Endothelial cell of umbilical vein (primary cell): ENCODE measurements around the gene NSMCE1. TPM values are rescaled to one million over a fixed set of nuclear protein-coding genes. Genes with fewer than 3 reads are reported as not detected.
"Not testable (repeated sequence)": the region's sequence is repeated elsewhere in the genome, so short reads cannot be mapped to it uniquely, and the experiment has no call there.

Experiments used
- BruUV-seq: library from RNA; stranded (reverse); fragments of 400-500 nt; replicated peaks from 2 replicates; lab custom pipeline; 2021; lab: Mats Ljungman, UMichigan
- CTCF ChIA-PET: fragments of 300-600, 350-600 bp; sonication (Branson Sonifier 250); formaldehyde crosslinking; loops from one replicate; lab custom pipeline; 2021; ENCODE audit warnings: antibody characterized with exemption, inconsistent platforms; lab: Charles Lee
- POLR2A ChIA-PET: fragments of 300-600, 350-600 bp; sonication (Branson Sonifier 250); formaldehyde crosslinking; loops from one replicate; lab custom pipeline; 2021; ENCODE audit warnings: antibody characterized with exemption, inconsistent platforms; lab: Charles Lee
- DNase-seq: peaks from one replicate; pipeline ENCODE4 v3.0.0-alpha.2; 2011; ENCODE audit warnings: low read depth, low spot score
- FAIRE-seq: peaks from 2 replicates; lab custom pipeline; 2011; peaks lifted over from hg19 to GRCh38; lab: Jason Lieb, UNC
- H2AFZ ChIP-seq: 2 replicates; pipeline ENCODE4 v1.6.0; 2012; ENCODE audit warnings: low read depth, low read length, control low read depth, inconsistent platforms
- H3K27ac ChIP-seq: 2 replicates; pipeline ENCODE4 v1.5.1; 2011; ENCODE audit warnings: low read depth, mild to moderate bottlenecking, control low read depth, low read length, moderate library complexity; ENCODE audit not compliant: insufficient read depth
- H3K27me3 ChIP-seq, 2 experiments: 2 replicates each; pipeline versions ENCODE4 v1.6.0 to v1.6.1; 2011; ENCODE audit warnings: low read length in 2 of 2, mixed read lengths in 1 of 2; ENCODE audit not compliant: control insufficient read depth in 2 of 2, insufficient read depth in 2 of 2
- H3K36me3 ChIP-seq, 2 experiments: 2 replicates in 1 of 2; 3 replicates in 1 of 2; pipeline ENCODE4 v1.5.1; 2011; ENCODE audit warnings: low read length in 2 of 2, mild to moderate bottlenecking in 1 of 2, moderate library complexity in 1 of 2; ENCODE audit not compliant: control insufficient read depth in 2 of 2, insufficient read depth in 2 of 2; ENCODE audit errors: extremely low read depth in 1 of 2
- H3K4me1 ChIP-seq: 3 replicates; pipeline ENCODE4 v1.5.1; 2011; ENCODE audit warnings: mild to moderate bottlenecking, low read length; ENCODE audit not compliant: control insufficient read depth, insufficient read depth; ENCODE audit errors: extremely low read depth
- H3K4me2 ChIP-seq: 2 replicates; pipeline ENCODE4 v1.6.1; 2011; ENCODE audit warnings: low read length, control low read depth, mixed read lengths; ENCODE audit not compliant: insufficient read depth
- H3K4me3 ChIP-seq, 3 experiments: fragments of 200-600 bp in 1 of 3; sonication (generic), shearing (Covaris generic) in 1 of 3; replicated peaks in 1 of 3; 2 replicates each; pipeline ENCODE4 v1.5.1; 2011 to 2016; ENCODE audit warnings: control low read depth in 3 of 3, low read length in 3 of 3, mild to moderate bottlenecking in 2 of 3, inconsistent platforms in 1 of 3, low read depth in 1 of 3, moderate library complexity in 1 of 3; ENCODE audit not compliant: insufficient read depth in 1 of 3
- H3K79me2 ChIP-seq: 2 replicates; pipeline ENCODE4 v1.6.0; 2012; ENCODE audit warnings: low read length, inconsistent platforms; ENCODE audit not compliant: control insufficient read depth, insufficient read depth
- H3K9ac ChIP-seq: replicated peaks from 2 replicates; pipeline ENCODE3; 2011; ENCODE audit warnings: low read length, control low read depth; ENCODE audit not compliant: insufficient read depth; ENCODE audit errors: extremely low read depth
- H3K9me1 ChIP-seq: replicated peaks from 3 replicates; pipeline ENCODE4 v1.6.0; 2011; ENCODE audit warnings: mild to moderate bottlenecking, low read length; ENCODE audit not compliant: control insufficient read depth, insufficient read depth; ENCODE audit errors: extremely low read depth
- H3K9me3 ChIP-seq: replicated peaks from 2 replicates; pipeline ENCODE4 v1.5.1; 2012; ENCODE audit warnings: low read length, inconsistent platforms; ENCODE audit not compliant: control insufficient read depth, insufficient read depth
- H4K20me1 ChIP-seq: replicated peaks from 2 replicates; pipeline ENCODE3; 2011; ENCODE audit warnings: mild to moderate bottlenecking, low read length; ENCODE audit not compliant: control insufficient read depth, insufficient read depth; ENCODE audit errors: extremely low read depth
- EZH2 ChIP-seq: IDR thresholded peaks from 2 replicates; pipeline ENCODE4 v1.6.1; 2012; ENCODE audit warnings: borderline replicate concordance, low read depth, mild to moderate bottlenecking, moderate library complexity, low read length, inconsistent platforms; ENCODE audit not compliant: severe bottlenecking
- FOS ChIP-seq: IDR thresholded peaks from 2 replicates; pipeline ENCODE4 v1.6.1; 2011; ENCODE audit warnings: mild to moderate bottlenecking, low read length, moderate library complexity, borderline replicate concordance; ENCODE audit not compliant: insufficient read depth
- GATA2 ChIP-seq: IDR thresholded peaks from 2 replicates; pipeline ENCODE4 v1.7.0; 2011; ENCODE audit warnings: low read depth, mild to moderate bottlenecking, moderate library complexity, mixed read lengths, low read length; ENCODE audit not compliant: insufficient read length, insufficient read depth
- JUN ChIP-seq: IDR thresholded peaks from 2 replicates; pipeline ENCODE4 v1.6.1; 2011; ENCODE audit warnings: borderline replicate concordance, low read depth; ENCODE audit not compliant: insufficient read length, insufficient read depth
- MYC ChIP-seq: IDR thresholded peaks from one replicate; pipeline ENCODE4 v1.6.1; 2011; ENCODE audit warnings: mild to moderate bottlenecking, low read depth, low read length
- POLR2A ChIP-seq: IDR thresholded peaks from 2 replicates; pipeline ENCODE4 v1.6.1; 2012; ENCODE audit warnings: low read depth, mild to moderate bottlenecking, control low read depth, low read length
- POLR2AphosphoS5 ChIP-seq: IDR thresholded peaks from 2 replicates; pipeline ENCODE4 v1.6.1; 2012; ENCODE audit warnings: low read depth, mild to moderate bottlenecking, control low read depth, low read length, moderate library complexity; ENCODE audit not compliant: insufficient read depth
- dilution Hi-C: fragments of 300-500 bp; cut with MboI; formaldehyde crosslinking; loops from one replicate; pipeline ENCODE4 v1.15.0; 2019; ENCODE audit warnings: low sequenced_read_pairs; ENCODE audit not compliant: extremely low pct_ligation_motif_present
- intact Hi-C: fragments of 100-400 bp; cut with micrococcal nuclease; formaldehyde crosslinking; loops from one replicate; pipeline ENCODE4 v1.10.0; 2022
- polyA plus RNA-seq, 4 experiments: library from polyadenylated mRNA; depleted of rRNA in 3 of 4; stranded (reverse) in 3 of 4; unstranded in 1 of 4; fragments of >200 nt; gene quantifications; 2 replicates each; pipeline versions ENCODE4 v1.2.1 to v1.2.3, GENCODE V29; 2011 to 2012; ENCODE audit warnings: missing spikeins in 1 of 4
- total RNA-seq: library from RNA; stranded (reverse); gene quantifications from 2 replicates; pipeline ENCODE4 v1.2.3, GENCODE V29; 2021
- TF ChIP-seq, protein P1 (sequence below), 2 donors: IDR thresholded peaks; 1 replicate in 1 of 2; 2 replicates in 1 of 2; pipeline ENCODE4 v1.5.1; 2011; ENCODE audit warnings: low read length in 2 of 2, mild to moderate bottlenecking in 2 of 2, moderate library complexity in 2 of 2, control low read depth in 1 of 2, inconsistent platforms in 1 of 2, low read depth in 1 of 2; ENCODE audit not compliant: insufficient read depth in 1 of 2; ENCODE audit errors: extremely low read depth in 1 of 2
- TF ChIP-seq, protein P2 (sequence below): IDR thresholded peaks from 2 replicates; pipeline ENCODE4 v1.6.1; 2011; ENCODE audit not compliant: insufficient read depth, insufficient read length

The NSMCE1 gene
- total and polyA plus RNA-seq, 2 donors (not counting 3 experiments of a cell fraction or from before 2014, with no cell fraction given) = 23.8 to 42.0 TPM

- Histone ChIP-seq H3K27ac (no peak overlapping the region), H3K27me3 (no peaks in the 10 kb centered on the region), H2AFZ (no peak overlapping the region), H3K4me3 (no peak overlapping the region), H3K9me1 (no peaks in the 10 kb centered on the region), H3K9ac (no peak overlapping the region), H3K79me2 (no peaks in the 10 kb centered on the region), H3K36me3 (no peaks in the 10 kb centered on the region), H3K4me2 (peak overlapping the region; percentile 24), H3K4me1 (peaks cover 5% of the 10 kb centered on the region), H4K20me1 (no peaks in the 10 kb centered on the region), H3K9me3 (no peaks in the 10 kb centered on the region)
- DNase-seq (no peak), FAIRE-seq (no peak)
- CTCF ChIA-PET = interaction anchor here (1.1 to 1.4 kb wide), 2 partner anchors 36 to 41 kb away, joined by 3 to 4 read pairs; no protein-coding TSS in a partner anchor
- BruUV-seq = no TSS peak
- intact Hi-C loops (no loop called here), dilution Hi-C loops (no loop called here)
- no peak for TF ChIP-seq FOS
- TF ChIP-seq POLR2A = no peak
- TF ChIP-seq, protein P1, sequence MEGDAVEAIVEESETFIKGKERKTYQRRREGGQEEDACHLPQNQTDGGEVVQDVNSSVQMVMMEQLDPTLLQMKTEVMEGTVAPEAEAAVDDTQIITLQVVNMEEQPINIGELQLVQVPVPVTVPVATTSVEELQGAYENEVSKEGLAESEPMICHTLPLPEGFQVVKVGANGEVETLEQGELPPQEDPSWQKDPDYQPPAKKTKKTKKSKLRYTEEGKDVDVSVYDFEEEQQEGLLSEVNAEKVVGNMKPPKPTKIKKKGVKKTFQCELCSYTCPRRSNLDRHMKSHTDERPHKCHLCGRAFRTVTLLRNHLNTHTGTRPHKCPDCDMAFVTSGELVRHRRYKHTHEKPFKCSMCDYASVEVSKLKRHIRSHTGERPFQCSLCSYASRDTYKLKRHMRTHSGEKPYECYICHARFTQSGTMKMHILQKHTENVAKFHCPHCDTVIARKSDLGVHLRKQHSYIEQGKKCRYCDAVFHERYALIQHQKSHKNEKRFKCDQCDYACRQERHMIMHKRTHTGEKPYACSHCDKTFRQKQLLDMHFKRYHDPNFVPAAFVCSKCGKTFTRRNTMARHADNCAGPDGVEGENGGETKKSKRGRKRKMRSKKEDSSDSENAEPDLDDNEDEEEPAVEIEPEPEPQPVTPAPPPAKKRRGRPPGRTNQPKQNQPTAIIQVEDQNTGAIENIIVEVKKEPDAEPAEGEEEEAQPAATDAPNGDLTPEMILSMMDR (IDR thresholded peaks at IDR 0.05; ENCODE audit: extremely low read depth in 1 of 2, insufficient read depth in 1 of 2, low read depth in 1 of 2, low read length in 2 of 2) = no peak
- TF ChIP-seq, protein P2, sequence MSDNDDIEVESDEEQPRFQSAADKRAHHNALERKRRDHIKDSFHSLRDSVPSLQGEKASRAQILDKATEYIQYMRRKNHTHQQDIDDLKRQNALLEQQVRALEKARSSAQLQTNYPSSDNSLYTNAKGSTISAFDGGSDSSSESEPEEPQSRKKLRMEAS = no peak
- TF ChIP-seq GATA2 = no peak
- TF ChIP-seq POLR2AphosphoS5 = no peak
- no peak for TF ChIP-seq MYC
- no peak for TF ChIP-seq JUN
- no peak for TF ChIP-seq EZH2
- POLR2A ChIA-PET = no interaction called here
These were observed 6.8 kb upstream of the NSMCE1 start for GRCh38 chr16:27275394-27275793.

- FAIRE-seq, H3K4me3 ChIP-seq, dilution Hi-C loops, DNase-seq, BruUV-seq, intact Hi-C loops, H3K9me3 ChIP-seq, H3K9me1 ChIP-seq, H3K4me2 ChIP-seq, H3K36me3 ChIP-seq, H3K4me1 ChIP-seq, H3K27me3 ChIP-seq, H3K79me2 ChIP-seq, H2AFZ ChIP-seq, H3K9ac ChIP-seq, H3K27ac ChIP-seq, H4K20me1 ChIP-seq: not testable (repeated sequence)
- ChIA-PET POLR2A (interaction anchor here (0.7 kb wide), 1 partner anchor 153 kb away, joined by 4 read pairs; no protein-coding TSS in a partner anchor), CTCF (interaction anchor here (0.9 to 1.4 kb wide), 3 partner anchors 11 to 39 kb away, joined by 3 read pairs; no protein-coding TSS in a partner anchor)
These were observed 5.9 kb upstream of the NSMCE1 start for GRCh38 chr16:27274424-27274874.
